CD4-positive, alpha-beta T cell treated with Interleukin-15 for 1 hour (primary cell): ENCODE measurements around the gene MAPRE2.

Experiments used
- DNase-seq: peaks from one replicate; pipeline ENCODE4 v3.0.0-alpha.2; 2020

Gene MAPRE2

GRCh38 chr18:35063875-35064690, 22.9 kb downstream of the MAPRE2 start:
- no peak for DNase-seq

DNA sequence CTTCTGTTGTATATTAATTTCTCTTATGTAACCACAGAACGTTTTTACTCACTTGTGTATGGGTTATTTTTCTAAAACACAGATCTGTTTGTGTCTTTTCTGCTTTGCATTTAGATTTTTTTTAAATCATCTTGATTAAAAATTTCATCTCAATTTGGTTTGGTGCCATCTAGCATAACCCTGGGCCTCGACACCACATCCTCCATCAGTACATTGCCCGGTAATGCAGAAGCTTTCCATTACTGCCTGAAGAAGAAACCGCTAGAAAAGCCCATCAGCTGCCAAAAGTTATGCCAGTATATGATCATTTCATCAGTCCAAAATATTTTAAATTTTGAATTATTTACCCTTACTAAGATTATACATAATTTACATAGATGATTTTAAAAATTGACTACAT, 26.2 kb downstream of the MAPRE2 start:
- no peak for DNase-seq

- DNase-seq = no peak
These were observed 30.6 kb downstream of the MAPRE2 start for GRCh38 chr18:35071819-35072247.

DNA sequence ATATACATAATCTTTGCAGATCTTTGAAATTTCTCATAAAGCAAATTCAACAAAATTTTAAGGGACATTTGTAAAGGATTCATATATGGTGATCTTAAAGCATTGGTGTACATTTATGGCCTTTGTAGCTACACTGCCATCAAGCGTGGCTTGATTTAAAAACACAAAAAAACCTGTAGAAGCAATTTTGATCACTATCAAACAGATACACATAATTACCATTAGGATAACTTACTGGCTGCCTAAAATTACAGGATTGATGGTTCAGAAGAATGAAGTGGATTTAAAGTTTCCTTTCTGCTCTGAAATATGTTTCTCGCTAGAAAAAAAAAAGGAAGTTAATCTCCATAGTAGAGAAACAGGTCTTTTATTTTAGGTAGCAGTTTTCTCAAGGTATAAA, 31.4 kb downstream of the MAPRE2 start:
- no peak for DNase-seq

- DNase-seq = no peak
These were observed 32.2 kb downstream of the MAPRE2 start for GRCh38 chr18:35073186-35074105.

DNA sequence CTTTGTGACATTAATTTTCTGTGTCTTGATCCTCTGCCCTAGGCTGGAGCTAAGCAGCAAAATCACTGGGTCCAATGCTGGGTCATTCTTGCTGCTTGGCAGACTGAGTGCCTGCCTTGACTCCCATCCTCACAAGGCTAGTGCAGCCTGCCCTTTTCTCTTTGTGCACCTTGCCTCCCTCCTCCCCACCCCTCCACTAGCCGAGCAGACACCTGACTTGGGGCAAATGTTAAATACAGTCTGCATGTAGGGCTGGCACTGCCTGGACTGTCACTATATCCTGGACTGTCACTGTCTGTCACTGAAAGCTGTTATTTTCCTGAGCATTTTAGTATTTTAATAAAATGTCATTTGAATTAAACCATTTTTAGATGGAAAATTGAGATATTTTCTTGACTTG, 33.4 kb downstream of the MAPRE2 start:
- DNase-seq = no peak

- no peak for DNase-seq
These were observed 33.9 kb downstream of the MAPRE2 start for GRCh38 chr18:35075132-35075531.

DNA sequence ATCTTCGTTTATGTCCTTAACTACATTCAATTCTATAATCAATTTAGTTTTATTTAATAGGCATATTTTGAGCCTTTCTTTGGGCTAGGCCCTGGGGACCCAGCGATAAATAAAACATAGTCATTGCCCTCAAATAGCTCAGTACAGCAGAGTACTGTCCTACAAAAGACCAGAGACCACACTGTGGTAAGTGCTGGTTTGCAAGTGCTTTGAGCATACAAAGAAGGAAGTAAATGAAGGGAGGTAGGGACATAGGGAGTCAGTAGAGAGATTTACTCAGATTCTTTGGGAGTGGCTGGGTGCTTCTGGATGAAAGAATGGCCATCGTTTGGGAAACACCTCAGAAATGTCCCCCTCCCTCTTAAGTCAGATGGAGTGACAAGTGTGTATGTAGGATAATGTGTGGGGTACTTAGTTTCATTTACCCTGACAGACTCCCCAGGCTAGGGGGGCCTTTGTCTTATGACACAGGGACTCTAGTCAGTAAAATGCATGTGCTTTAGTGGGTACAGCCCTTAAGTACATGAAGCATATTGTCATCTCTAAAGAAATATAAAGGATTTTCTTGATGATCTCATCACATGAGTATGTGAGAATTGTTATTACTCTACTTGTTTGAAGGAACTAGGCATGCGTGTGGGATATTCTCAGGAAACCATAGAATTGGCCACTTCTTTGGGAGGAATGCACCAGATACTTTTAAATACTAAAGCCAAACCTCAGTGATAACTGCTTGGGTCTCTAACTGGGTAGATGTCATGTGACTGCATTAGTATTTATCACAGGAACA, 35.1 kb downstream of the MAPRE2 start:
- no peak for DNase-seq

DNA sequence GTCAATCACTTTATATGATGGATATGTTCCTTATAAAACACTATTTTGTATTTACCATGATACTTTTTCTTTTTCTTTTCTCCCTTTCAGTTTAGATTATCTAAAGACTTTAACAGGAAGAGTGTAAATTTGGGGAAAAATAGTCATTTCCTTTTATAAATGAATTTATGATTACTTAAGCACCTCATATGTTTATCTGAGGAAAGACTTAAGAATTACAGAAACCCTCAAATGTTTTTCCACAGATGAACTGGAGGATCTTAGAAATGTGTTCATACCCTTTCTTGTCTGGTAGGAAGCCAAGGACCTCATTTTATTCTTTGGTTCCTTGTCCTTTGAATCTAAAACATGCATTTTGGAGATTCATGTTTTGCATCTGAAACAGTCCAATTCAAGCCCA, 36.7 kb downstream of the MAPRE2 start:
- DNase-seq = no peak

DNA sequence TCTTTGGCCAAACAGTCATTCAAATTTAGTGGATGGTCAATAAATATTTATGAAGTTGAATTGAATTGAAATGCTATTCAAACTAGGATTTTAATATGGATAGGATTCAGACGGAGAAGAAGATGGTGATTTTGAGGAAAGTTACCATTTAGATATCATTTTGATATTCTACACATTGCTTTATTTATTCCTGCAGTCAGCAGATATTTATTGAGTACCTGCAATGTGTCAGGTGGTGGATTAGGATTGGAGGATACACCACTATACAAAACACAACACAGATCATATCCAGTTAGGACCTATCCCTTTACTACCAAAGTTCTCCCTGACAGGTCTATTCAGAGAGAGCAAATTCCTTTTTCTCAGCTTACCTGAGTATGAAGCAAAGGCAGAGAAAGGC, 38.8 kb downstream of the MAPRE2 start:
- no peak for DNase-seq

GRCh38 chr18:35083174-35083712, 42.0 kb downstream of the MAPRE2 start:
- no peak for DNase-seq

DNA sequence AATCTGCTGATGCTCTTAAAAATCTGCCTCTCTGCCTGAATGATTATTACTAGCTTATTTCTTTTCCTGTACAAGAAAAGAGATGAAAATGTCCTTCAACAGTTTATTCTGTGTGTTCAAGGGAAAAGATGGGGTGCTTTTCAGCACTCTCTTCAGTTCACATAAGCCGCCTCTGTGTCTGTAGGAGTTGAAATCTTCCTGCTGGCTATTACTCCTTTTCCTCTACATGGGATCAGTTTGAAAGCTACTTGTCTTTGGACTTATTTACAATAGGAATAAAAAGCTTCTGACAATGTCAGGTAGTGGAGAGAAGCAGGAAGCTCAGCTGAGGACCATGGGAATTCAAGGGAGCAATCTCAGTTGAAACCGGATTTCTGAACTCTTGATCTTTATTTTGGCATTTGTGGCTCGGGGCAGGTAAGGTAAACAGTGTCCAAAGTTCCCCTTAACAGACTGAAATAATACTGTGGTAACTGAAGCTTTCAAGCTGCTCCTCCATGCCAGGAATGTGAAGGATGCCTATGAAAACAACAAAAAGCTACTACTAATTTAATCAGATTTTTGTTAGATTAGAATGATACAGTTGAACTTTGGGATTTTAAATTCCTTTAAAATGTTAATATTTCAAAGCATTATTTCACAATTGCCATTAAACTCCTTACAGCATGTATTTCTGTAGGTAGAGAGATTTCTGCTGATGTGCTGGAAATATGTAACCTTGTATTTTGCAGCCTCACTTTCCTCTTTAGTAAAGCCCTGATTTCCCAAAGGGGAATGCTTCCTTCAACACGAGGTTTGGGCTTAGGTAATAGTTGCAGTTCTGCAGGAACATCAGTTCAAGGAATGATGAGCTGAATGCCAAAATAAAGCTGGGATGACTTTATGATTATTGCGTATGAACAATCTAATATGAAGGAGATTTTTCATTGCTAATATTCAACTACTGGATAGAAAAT, 43.6 kb downstream of the MAPRE2 start:
- no peak for DNase-seq

- DNase-seq = no peak
These were observed 44.5 kb downstream of the MAPRE2 start for GRCh38 chr18:35085450-35086380.

DNA sequence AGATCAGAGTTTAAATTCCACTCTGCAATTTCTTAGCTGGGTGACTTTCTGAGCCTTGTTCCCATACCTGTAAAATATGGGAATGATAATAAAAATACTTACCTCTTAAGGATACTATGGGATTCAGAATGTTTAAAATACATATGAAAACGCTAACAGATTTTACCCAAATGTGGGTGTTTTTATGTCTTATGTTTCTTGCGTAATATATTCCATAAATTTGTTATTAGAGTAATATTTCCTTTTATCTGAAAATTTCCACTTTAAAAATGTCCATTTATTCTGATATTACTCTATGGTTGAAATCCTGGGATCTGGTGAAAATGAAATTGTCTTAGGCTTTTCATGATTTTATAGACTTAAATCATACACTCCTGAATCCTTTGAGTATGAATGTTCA, 45.5 kb downstream of the MAPRE2 start:
- no peak for DNase-seq

GRCh38 chr18:35087726-35088125, 46.5 kb downstream of the MAPRE2 start:
- DNase-seq = no peak

GRCh38 chr18:35088921-35089320, 47.7 kb downstream of the MAPRE2 start:
- no peak for DNase-seq

DNA sequence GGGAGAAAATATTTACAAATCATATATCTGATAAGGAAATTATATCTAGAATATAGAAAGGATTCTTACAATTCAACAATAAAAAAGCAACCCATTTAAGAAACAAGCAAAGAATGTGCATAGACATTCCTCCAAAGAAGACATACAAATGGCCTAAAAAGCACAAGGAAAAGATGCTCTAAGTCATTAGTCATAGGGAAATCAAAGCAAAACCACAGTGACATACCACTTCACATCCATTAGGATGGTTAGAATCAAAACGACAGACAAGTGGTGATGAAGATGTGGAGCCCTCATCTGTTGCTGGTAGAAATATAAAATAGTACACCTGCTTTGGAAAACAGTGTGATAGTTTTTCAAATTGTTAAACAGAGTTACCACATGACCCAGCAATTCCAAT, 48.2 kb downstream of the MAPRE2 start:
- DNase-seq = no peak

- DNase-seq = no peak
These were observed 48.8 kb downstream of the MAPRE2 start for GRCh38 chr18:35089891-35090550.

DNA sequence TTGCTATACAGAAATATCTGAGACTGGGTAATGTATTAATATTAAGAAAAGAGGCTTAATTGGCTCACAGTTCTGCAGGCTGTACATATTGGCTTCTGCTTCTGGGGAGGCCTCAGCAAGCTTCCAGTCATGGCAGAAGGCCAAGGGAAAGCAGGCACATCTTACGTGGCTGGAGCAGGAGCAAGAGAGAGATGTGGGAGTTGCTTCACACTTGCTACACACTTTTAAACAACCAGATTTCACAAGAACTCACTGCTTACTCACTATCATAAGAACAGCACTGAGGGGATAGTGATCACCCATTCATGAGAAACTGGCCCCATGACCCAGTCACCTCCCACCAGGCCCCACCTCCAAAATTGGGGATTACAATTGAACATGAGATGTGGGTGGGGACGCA, 50.6 kb downstream of the MAPRE2 start:
- no peak for DNase-seq
